DND-41 (cell line): Measurements from ENCODE around the gene SLC2A6.
A peak's percentile ranks its signal among the peaks of the same experiment; 100 is the strongest.

ENCODE experiments used
- ATAC-seq: fragments of 200-7000 bp; cut with Tn5 transposase; 3 replicates; pipeline ENCODE4 v1.9.1; 2021; ENCODE audit warnings: low read depth; ENCODE audit not compliant: insufficient read depth
- DNase-seq: peaks from one replicate; pipeline ENCODE4 v3.0.0-alpha.2; 2020
- H2AFZ ChIP-seq: 2 replicates; pipeline ENCODE4 v1.6.0; 2012; ENCODE audit warnings: low read depth, low read length
- H3K27ac ChIP-seq: 2 replicates; pipeline ENCODE4 v1.5.1; 2012; ENCODE audit warnings: low read length, inconsistent platforms
- H3K27me3 ChIP-seq: fragments of 200-600 bp; sonication (generic); 2 replicates; pipeline ENCODE4 v1.6.0; 2012; ENCODE audit warnings: low read length, mild to moderate bottlenecking, inconsistent platforms; ENCODE audit not compliant: insufficient read depth, poor library complexity
- H3K36me3 ChIP-seq: 2 replicates; pipeline ENCODE4 v1.5.1; 2012; ENCODE audit warnings: low read length, inconsistent platforms; ENCODE audit not compliant: insufficient read depth
- H3K4me1 ChIP-seq: 2 replicates; pipeline ENCODE4 v1.5.1; 2012; ENCODE audit warnings: mild to moderate bottlenecking, low read length; ENCODE audit not compliant: insufficient read depth
- H3K4me2 ChIP-seq: 2 replicates; pipeline ENCODE4 v1.6.0; 2012; ENCODE audit warnings: mild to moderate bottlenecking, moderate library complexity, low read length, inconsistent platforms; ENCODE audit not compliant: insufficient read depth
- H3K4me3 ChIP-seq, 2 experiments: fragments of 200-600 bp in 1 of 2; shearing (Covaris generic) in 1 of 2; 2 replicates each; pipeline ENCODE4 v1.5.1; 2012 to 2016; ENCODE audit warnings: inconsistent platforms in 2 of 2, low read length in 2 of 2, mild to moderate bottlenecking in 2 of 2, low read depth in 1 of 2, moderate library complexity in 1 of 2
- H3K79me2 ChIP-seq: 2 replicates; pipeline ENCODE4 v1.6.0; 2012; ENCODE audit warnings: low read length, inconsistent platforms; ENCODE audit not compliant: insufficient read depth
- H3K9ac ChIP-seq: 2 replicates; pipeline ENCODE4 v1.6.0; 2012; ENCODE audit warnings: low read depth, mild to moderate bottlenecking, inconsistent platforms, low read length, moderate library complexity
- H3K9me3 ChIP-seq: 2 replicates; pipeline ENCODE4 v1.5.1; 2012; ENCODE audit warnings: low read length, moderate library complexity, mild to moderate bottlenecking, inconsistent platforms; ENCODE audit not compliant: insufficient read depth, severe bottlenecking
- H4K20me1 ChIP-seq: 2 replicates; pipeline ENCODE4 v1.6.0; 2012; ENCODE audit warnings: low read length; ENCODE audit not compliant: insufficient read depth
- CTCF ChIP-seq: IDR thresholded peaks from 2 replicates; pipeline ENCODE4 v1.5.1; 2012; ENCODE audit warnings: borderline replicate concordance, low read length, moderate library complexity, mild to moderate bottlenecking; ENCODE audit not compliant: poor library complexity, severe bottlenecking; ENCODE audit errors: extremely low read depth
- EZH2 ChIP-seq: IDR thresholded peaks from 3 replicates; pipeline ENCODE4 v1.6.1; 2012; ENCODE audit warnings: borderline replicate concordance, low read depth, mild to moderate bottlenecking, moderate library complexity, low read length, inconsistent platforms; ENCODE audit not compliant: severe bottlenecking

Gene SLC2A6

DNA sequence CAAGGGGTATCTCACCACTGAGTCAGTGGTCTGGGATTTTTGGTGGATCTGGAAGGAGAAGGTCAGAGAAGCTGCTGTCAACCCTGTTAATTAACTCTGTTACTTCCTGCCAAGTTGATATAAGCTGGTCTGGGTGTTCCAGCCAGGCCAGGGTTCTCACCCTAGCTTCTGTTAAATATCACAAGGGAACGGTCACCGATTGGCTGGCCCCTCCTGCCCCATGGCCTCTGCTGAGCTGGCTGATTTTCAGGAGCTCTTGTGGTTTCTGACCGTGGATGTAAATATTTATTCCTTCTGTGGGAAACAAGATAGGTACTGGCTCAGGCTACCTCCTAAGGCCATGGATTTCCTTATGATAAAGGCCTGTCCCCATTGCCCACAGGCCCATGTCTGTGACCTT is 55.7 kb downstream of the SLC2A6 start:
- Histone ChIP-seq H3K27me3 (no peaks in the 10 kb centered on the region), H3K27ac (no peak overlapping the region), H4K20me1 (no peaks in the 10 kb centered on the region), H3K4me3 (no peak overlapping the region), H3K4me2 (no peak overlapping the region), H3K4me1 (peaks cover 10% of the 10 kb centered on the region), H3K9me3 (no peaks in the 10 kb centered on the region), H2AFZ (no peak overlapping the region), H3K36me3 (no peaks in the 10 kb centered on the region), H3K79me2 (no peaks in the 10 kb centered on the region), H3K9ac (no peak overlapping the region)
- DNase-seq (no peak), ATAC-seq (no peak)
- TF ChIP-seq EZH2 (no peak), CTCF (no peak)

DNA sequence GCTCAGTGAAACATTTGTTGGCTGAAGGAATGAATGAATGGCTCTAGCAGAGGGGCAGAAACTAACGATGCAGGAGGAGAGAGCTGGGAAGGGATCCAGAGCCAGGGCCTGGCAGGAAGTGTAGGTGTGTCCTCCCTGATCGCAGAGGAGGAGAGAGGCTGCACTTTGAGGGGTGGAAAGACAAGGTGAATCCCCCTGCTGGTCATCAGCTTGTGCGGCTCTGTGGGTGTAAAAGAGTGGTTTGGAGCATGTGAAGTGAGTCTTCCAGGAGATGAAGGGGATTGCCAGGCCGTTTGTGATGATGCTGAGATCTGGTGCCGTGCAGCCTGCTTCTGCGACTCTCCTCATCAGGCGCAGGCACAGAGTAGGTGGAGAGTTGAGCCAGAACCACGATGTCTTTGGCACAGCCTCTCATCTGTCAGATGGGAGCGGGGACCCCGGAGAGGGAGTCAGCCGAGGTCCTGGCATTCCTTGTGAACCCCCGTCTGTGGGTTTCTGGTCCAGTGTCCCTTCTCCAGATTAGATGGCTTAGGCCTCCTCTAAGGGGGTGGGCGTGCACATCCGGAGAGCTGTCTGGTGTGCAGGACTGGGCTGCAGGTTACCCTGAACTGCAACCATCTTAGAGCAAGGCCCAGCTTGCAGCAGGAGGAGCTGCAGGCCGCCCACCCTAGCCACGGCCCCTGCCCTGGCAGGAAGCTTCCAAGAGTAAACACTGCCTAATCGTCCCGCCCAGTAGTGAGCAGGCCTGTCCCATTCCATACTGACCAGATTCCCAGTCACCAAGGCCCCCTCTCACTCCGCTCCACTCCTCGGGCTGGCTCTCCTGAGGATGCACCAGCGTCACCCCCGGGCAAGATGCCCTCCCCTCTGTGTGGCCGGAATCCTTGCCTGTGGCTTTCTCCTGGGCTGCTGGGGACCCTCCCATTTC is 57.0 kb downstream of the SLC2A6 start, which contains the start of gene ADAMTS13:
Gene ADAMTS13, plus strand, starts transcription at position 753 of the 928 bp plus-strand sequence. Its CDS starts 77 bp downstream, at position 830.
- Histone ChIP-seq H3K4me3 (no peak within 1 kb of the TSS), H3K36me3 (no peaks in the 10 kb centered on the region; the same call in 1 of the 2 replicates), H4K20me1 (no peaks in the 10 kb centered on the region), H2AFZ (peak within 1 kb of the TSS; percentile 49; the same call in 1 of the 2 replicates), H3K4me1 (peaks cover 14% of the 10 kb centered on the region), H3K79me2 (peaks cover 10% of the 10 kb centered on the region), H3K9me3 (no peaks in the 10 kb centered on the region), H3K27me3 (no peaks in the 10 kb centered on the region), H3K27ac (no peak within 1 kb of the TSS), H3K9ac (no peak within 1 kb of the TSS), H3K4me2 (no peak within 1 kb of the TSS)
- DNase-seq (no peak), ATAC-seq (no peak)
- peak; percentile 25 for TF ChIP-seq CTCF
- no peak for TF ChIP-seq EZH2
